Prostate gland (tissue), 2 donors: Measurements from ENCODE around the gene ROBO4.

ENCODE experiments used
- POLR2A ChIP-seq: fragments of 450-650 bp; IDR thresholded peaks from one replicate; pipeline ENCODE4 v1.6.1; 2016; ENCODE audit warnings: antibody characterized with exemption, mild to moderate bottlenecking
- POLR2AphosphoS5 ChIP-seq: sonication (generic); formaldehyde crosslinking; IDR thresholded peaks from one replicate; pipeline ENCODE4 v1.6.1; 2017; ENCODE audit warnings: antibody characterized with exemption
- TF ChIP-seq, protein P1 (sequence below), 4 experiments: fragments of 200-600 bp in 2 of 4; fragments of 450-650 bp in 2 of 4; sonication (generic) in 2 of 4; IDR thresholded peaks; 1 replicate in 3 of 4; 2 replicates in 1 of 4; pipeline ENCODE4 v1.5.1; 2016 to 2019; ENCODE audit warnings: antibody characterized with exemption in 4 of 4, mild to moderate bottlenecking in 2 of 4, moderate library complexity in 2 of 4

DNA sequence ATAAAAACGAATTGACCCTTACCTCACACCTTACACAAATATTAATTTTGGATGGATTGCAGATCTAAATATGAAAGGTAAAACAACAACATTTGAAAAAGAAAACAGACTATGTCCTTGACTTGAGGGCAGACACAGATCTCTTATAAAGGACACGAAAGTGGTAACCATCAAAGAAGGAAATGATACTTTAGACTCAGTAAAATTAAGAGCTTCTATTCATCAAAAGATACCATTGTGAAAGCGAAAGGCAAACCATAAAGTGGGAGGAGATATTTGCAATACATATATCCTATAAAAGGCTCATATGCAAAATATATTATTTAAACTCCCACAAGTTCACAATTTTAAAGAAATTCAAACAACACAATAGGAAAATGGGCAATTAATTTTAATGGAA lies 33.1 kb upstream of the ROBO4 start:
- TF ChIP-seq, protein P1, sequence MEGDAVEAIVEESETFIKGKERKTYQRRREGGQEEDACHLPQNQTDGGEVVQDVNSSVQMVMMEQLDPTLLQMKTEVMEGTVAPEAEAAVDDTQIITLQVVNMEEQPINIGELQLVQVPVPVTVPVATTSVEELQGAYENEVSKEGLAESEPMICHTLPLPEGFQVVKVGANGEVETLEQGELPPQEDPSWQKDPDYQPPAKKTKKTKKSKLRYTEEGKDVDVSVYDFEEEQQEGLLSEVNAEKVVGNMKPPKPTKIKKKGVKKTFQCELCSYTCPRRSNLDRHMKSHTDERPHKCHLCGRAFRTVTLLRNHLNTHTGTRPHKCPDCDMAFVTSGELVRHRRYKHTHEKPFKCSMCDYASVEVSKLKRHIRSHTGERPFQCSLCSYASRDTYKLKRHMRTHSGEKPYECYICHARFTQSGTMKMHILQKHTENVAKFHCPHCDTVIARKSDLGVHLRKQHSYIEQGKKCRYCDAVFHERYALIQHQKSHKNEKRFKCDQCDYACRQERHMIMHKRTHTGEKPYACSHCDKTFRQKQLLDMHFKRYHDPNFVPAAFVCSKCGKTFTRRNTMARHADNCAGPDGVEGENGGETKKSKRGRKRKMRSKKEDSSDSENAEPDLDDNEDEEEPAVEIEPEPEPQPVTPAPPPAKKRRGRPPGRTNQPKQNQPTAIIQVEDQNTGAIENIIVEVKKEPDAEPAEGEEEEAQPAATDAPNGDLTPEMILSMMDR (IDR thresholded peaks at IDR 0.05): no peak
- no peak for TF ChIP-seq POLR2AphosphoS5
- no peak for TF ChIP-seq POLR2A
